A549 (cell line): ENCODE results near the gene LY6G6D. TPM values are rescaled to one million over a fixed set of nuclear protein-coding genes. Genes with fewer than 3 reads are reported as not detected.

ENCODE experiments used
- ATAC-seq, 2 experiments: fragments of 200-7000 bp in 1 of 2; fragments of >200 bp in 1 of 2; cut with Nextera tagmentation in 1 of 2; cut with Tn5 transposase in 1 of 2; 3 replicates each; pipeline versions ENCODE4 v1.8.0 to v1.9.1; 2018 to 2020; ENCODE audit warnings: mild to moderate bottlenecking in 1 of 2, moderate library complexity in 1 of 2
- CTCF ChIA-PET: fragments of 300-600 bp; sonication (Branson Sonifier 250); formaldehyde crosslinking; extraction: SDS; loops from one replicate; lab custom pipeline; 2021; ENCODE audit warnings: antibody characterized with exemption, inconsistent platforms; lab: Yijun Ruan, JAX
- POLR2A ChIA-PET: fragments of 350-600 bp; formaldehyde crosslinking; extraction: SDS; loops from one replicate; lab custom pipeline; 2021; ENCODE audit warnings: antibody characterized with exemption, inconsistent platforms; lab: Yijun Ruan, JAX
- DNase-seq, 2 experiments: peaks; one replicate each; pipeline versions ENCODE4 v3.0.0 to v3.0.0-alpha.2; 2011 to 2016; ENCODE audit warnings: low read depth in 1 of 2, low spot score in 1 of 2
- FAIRE-seq: peaks from 2 replicates; lab custom pipeline; 2011; peaks lifted over from hg19 to GRCh38; lab: Jason Lieb, UNC
- H3K27ac ChIP-seq, 2 experiments: fragments of >200 bp; sonication (Bioruptor Twin); formaldehyde crosslinking; 3 replicates each; pipeline ENCODE4 v1.5.1; 2016 to 2017
- H3K4me1 ChIP-seq: fragments of >200 bp; sonication (Bioruptor Twin); formaldehyde crosslinking; 3 replicates; pipeline ENCODE4 v1.6.1; 2016
- H3K4me2 ChIP-seq: fragments of >200 bp; sonication (Bioruptor Twin); formaldehyde crosslinking; 3 replicates; pipeline ENCODE4 v1.6.1; 2016
- H3K4me3 ChIP-seq: fragments of >200 bp; sonication (Bioruptor Twin); formaldehyde crosslinking; 3 replicates; pipeline ENCODE4 v1.5.1; 2016
- H3K9me3 ChIP-seq: fragments of >200 bp; sonication (Bioruptor Twin); formaldehyde crosslinking; 3 replicates; pipeline ENCODE4 v1.6.1; 2016
- CBX8 ChIP-seq: fragments of 200-600 bp; sonication (generic); IDR thresholded peaks from 2 replicates; pipeline ENCODE4 v1.6.1; 2016
- CHD4 ChIP-seq: fragments of 200-600 bp; sonication (generic); IDR thresholded peaks from 2 replicates; pipeline ENCODE4 v1.6.1; 2016; ENCODE audit warnings: antibody characterized with exemption, mild to moderate bottlenecking, borderline replicate concordance
- FOXS1 ChIP-seq: fragments of 250-450 bp; sonication (Bioruptor Pico); IDR thresholded peaks from 2 replicates; pipeline ENCODE4 v1.5.0; 2020; ENCODE audit warnings: mild to moderate bottlenecking, moderate library complexity
- GATA3 ChIP-seq: IDR thresholded peaks from 2 replicates; pipeline ENCODE4 v1.6.1; 2012; ENCODE audit warnings: borderline replicate concordance
- HEYL ChIP-seq: fragments of 250-450 bp; sonication (Bioruptor Pico); IDR thresholded peaks from 2 replicates; pipeline ENCODE4 v1.8.0; 2021; ENCODE audit warnings: mild to moderate bottlenecking, moderate library complexity
- HOXB13 ChIP-seq: fragments of 250-450 bp; sonication (Bioruptor Pico); IDR thresholded peaks from 2 replicates; pipeline ENCODE4 v1.5.0; 2020; ENCODE audit warnings: low read depth, mild to moderate bottlenecking, moderate library complexity
- JUN ChIP-seq, 2 experiments: fragments of >200 bp; sonication (Bioruptor Twin); formaldehyde crosslinking; IDR thresholded peaks; 2 replicates in 1 of 2; 3 replicates in 1 of 2; pipeline ENCODE4 v1.6.1; 2016 to 2017
- KDM1A ChIP-seq: fragments of 200-600 bp; sonication (generic); IDR thresholded peaks from 2 replicates; pipeline ENCODE4 v1.6.1; 2016; ENCODE audit warnings: low read depth, mild to moderate bottlenecking
- KDM5A ChIP-seq: fragments of 200-600 bp; sonication (generic); IDR thresholded peaks from 2 replicates; pipeline ENCODE4 v1.6.1; 2016; ENCODE audit warnings: antibody characterized with exemption, mild to moderate bottlenecking
- MAFK ChIP-seq: fragments of 450-650 bp; IDR thresholded peaks from 2 replicates; pipeline ENCODE4 v1.6.1; 2014; ENCODE audit not compliant: partially characterized antibody
- NPAS2 ChIP-seq: fragments of 250-450 bp; sonication (Bioruptor Pico); IDR thresholded peaks from 2 replicates; pipeline ENCODE4 v1.8.0; 2022; ENCODE audit warnings: mild to moderate bottlenecking, moderate library complexity, borderline replicate concordance
- NR3C1 ChIP-seq: fragments of >200 bp; sonication (Bioruptor Twin); formaldehyde crosslinking; IDR thresholded peaks from 3 replicates; pipeline ENCODE4 v1.6.1; 2017
- POLR2A ChIP-seq: IDR thresholded peaks from 2 replicates; pipeline ENCODE4 v1.6.1; 2012; ENCODE audit warnings: mild to moderate bottlenecking, low read length
- POLR2AphosphoS2 ChIP-seq: conservative IDR thresholded peaks from 2 replicates; pipeline ENCODE4 v1.6.1; 2012; ENCODE audit warnings: low read length, improper control_type of control experiment, inconsistent platforms
- RFX5 ChIP-seq: fragments of 450-650 bp; IDR thresholded peaks from 2 replicates; pipeline ENCODE4 v1.7.1; 2014; ENCODE audit warnings: antibody characterized with exemption, mild to moderate bottlenecking, moderate library complexity
- SMC3 ChIP-seq: fragments of >200 bp; sonication (Bioruptor Twin); formaldehyde crosslinking; IDR thresholded peaks from 3 replicates; pipeline ENCODE4 v1.6.1; 2018; ENCODE audit warnings: inconsistent platforms
- TFCP2L1 ChIP-seq: fragments of 250-450 bp; sonication (Bioruptor Pico); IDR thresholded peaks from 2 replicates; pipeline ENCODE4 v1.5.0; 2021; ENCODE audit warnings: mild to moderate bottlenecking
- ZC3H11A ChIP-seq: fragments of 450-650 bp; IDR thresholded peaks from 2 replicates; pipeline ENCODE4 v1.6.1; 2014; ENCODE audit warnings: antibody characterized with exemption, mild to moderate bottlenecking
- WGBS: methylation state at CpG from one replicate; pipeline ENCODE4 v1.1.6; 2017; ENCODE audit errors: missing lambda C conversion rate; 5-methylcytosine and 5-hydroxymethylcytosine counted together
- polyA plus RNA-seq, 4 experiments: library from polyadenylated mRNA; depleted of rRNA in 3 of 4; stranded (reverse); fragments of >200 nt; fragmentation: RNase III in 1 of 4; extraction: RNeasy Plus Mini Kit Qiagen cat#74134 plus additional on column Dnase treatment in 1 of 4; gene quantifications; 2 replicates in 3 of 4; 3 replicates in 1 of 4; pipeline ENCODE4 v1.2.3, GENCODE V29; 2011 to 2017
- TF ChIP-seq, protein P1 (sequence below): IDR thresholded peaks from 2 replicates; pipeline ENCODE4 v1.6.1; 2012
- TF ChIP-seq, protein P2 (sequence below): fragments of 450-650 bp; IDR thresholded peaks from 2 replicates; pipeline ENCODE4 v1.6.1; 2014; ENCODE audit warnings: antibody characterized with exemption
- TF ChIP-seq, protein P3 (sequence below): IDR thresholded peaks from 2 replicates; pipeline ENCODE4 v1.6.1; 2012; ENCODE audit warnings: low read depth, borderline replicate concordance
- TF ChIP-seq, protein P4 (sequence below): IDR thresholded peaks from 2 replicates; pipeline ENCODE4 v1.6.1; 2012

The LY6G6D gene
- polyA plus RNA-seq, 2 of the 4 experiments (the other 2 are of a cell fraction): not detected

GRCh38 chr6:31710523-31711219 lies 4.5 kb upstream of the LY6G6D start:
- ChIA-PET POLR2A (no interaction called here), CTCF (interaction anchor here (1.0 to 1.3 kb wide), 2 partner anchors 18 to 59 kb away, joined by 3 to 4 read pairs; partner anchors contain the start of gene DDAH2)
- no peak for DNase-seq
- Histone ChIP-seq H3K9me3 (no peaks in the 10 kb centered on the region), H3K4me2 (no peak overlapping the region), H3K27ac (no peak overlapping the region), H3K4me3 (no peak overlapping the region), H3K4me1 (0 out of 3 replicates have a peak, but pooled peaks cover 3% of the 10 kb centered on the region)
- no peak for TF ChIP-seq MAFK
- no peak for TF ChIP-seq JUN (IDR thresholded peaks at IDR 0.05)
- no peak for TF ChIP-seq KDM1A
- TF ChIP-seq, protein P1, sequence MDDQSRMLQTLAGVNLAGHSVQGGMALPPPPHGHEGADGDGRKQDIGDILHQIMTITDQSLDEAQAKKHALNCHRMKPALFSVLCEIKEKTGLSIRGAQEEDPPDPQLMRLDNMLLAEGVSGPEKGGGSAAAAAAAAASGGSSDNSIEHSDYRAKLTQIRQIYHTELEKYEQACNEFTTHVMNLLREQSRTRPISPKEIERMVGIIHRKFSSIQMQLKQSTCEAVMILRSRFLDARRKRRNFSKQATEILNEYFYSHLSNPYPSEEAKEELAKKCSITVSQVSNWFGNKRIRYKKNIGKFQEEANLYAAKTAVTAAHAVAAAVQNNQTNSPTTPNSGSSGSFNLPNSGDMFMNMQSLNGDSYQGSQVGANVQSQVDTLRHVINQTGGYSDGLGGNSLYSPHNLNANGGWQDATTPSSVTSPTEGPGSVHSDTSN: no peak
- TF ChIP-seq HOXB13 (CRISPR knock-in tag): no peak
- no peak for TF ChIP-seq NR3C1
- TF ChIP-seq RFX5: no peak
- no peak for TF ChIP-seq CBX8
- TF ChIP-seq, protein P2, sequence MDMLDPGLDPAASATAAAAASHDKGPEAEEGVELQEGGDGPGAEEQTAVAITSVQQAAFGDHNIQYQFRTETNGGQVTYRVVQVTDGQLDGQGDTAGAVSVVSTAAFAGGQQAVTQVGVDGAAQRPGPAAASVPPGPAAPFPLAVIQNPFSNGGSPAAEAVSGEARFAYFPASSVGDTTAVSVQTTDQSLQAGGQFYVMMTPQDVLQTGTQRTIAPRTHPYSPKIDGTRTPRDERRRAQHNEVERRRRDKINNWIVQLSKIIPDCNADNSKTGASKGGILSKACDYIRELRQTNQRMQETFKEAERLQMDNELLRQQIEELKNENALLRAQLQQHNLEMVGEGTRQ: no peak
- TF ChIP-seq ZC3H11A: no peak
- no peak for TF ChIP-seq NPAS2 (CRISPR knock-in tag)
- no peak for TF ChIP-seq KDM5A
- no peak for TF ChIP-seq POLR2AphosphoS2
- no peak for TF ChIP-seq SMC3
- 80% methylated on average over 3 of the region's 5 CpGs for WGBS
- FAIRE-seq: no peak
- no peak for ATAC-seq

GRCh38 chr6:31711233-31711632 lies 3.9 kb upstream of the LY6G6D start:
- POLR2A ChIA-PET: no interaction called here
- 0 out of 3 replicates have a peak, but pooled peaks cover 3% of the 10 kb centered on the region for H3K4me1 ChIP-seq
- FAIRE-seq: no peak
- DNase-seq: no peak
- H3K9me3 ChIP-seq: no peaks in the 10 kb centered on the region
- ATAC-seq: no peak
- WGBS: 45% methylated on average over 4 of the region's 8 CpGs
- H3K4me2 ChIP-seq: no peak overlapping the region
- TF ChIP-seq, protein P3, sequence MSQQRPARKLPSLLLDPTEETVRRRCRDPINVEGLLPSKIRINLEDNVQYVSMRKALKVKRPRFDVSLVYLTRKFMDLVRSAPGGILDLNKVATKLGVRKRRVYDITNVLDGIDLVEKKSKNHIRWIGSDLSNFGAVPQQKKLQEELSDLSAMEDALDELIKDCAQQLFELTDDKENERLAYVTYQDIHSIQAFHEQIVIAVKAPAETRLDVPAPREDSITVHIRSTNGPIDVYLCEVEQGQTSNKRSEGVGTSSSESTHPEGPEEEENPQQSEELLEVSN: no peak
- TF ChIP-seq HEYL (CRISPR knock-in tag): no peak
- no peak for TF ChIP-seq FOXS1 (CRISPR knock-in tag)
- TF ChIP-seq, protein P2: no peak
- no peak for TF ChIP-seq KDM1A
- TF ChIP-seq, protein P4, sequence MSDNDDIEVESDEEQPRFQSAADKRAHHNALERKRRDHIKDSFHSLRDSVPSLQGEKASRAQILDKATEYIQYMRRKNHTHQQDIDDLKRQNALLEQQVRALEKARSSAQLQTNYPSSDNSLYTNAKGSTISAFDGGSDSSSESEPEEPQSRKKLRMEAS: no peak
- TF ChIP-seq POLR2A: no peak
- no peak for TF ChIP-seq GATA3
- TF ChIP-seq CHD4: no peak
- no peak for TF ChIP-seq SMC3
- no peak for TF ChIP-seq TFCP2L1
- CTCF ChIA-PET: interaction anchor here (1.0 to 1.5 kb wide), 4 partner anchors 18 to 119 kb away, joined by 3 to 5 read pairs (median 4); partner anchors contain the start of gene DDAH2
- no peak overlapping the region for H3K27ac ChIP-seq
- no peak overlapping the region for H3K4me3 ChIP-seq
